ENCODE measurements around the gene VIL1. TPM values are rescaled to one million over a fixed set of nuclear protein-coding genes. Genes with fewer than 3 reads are reported as not detected.

VIL1 gene
- total RNA-seq, 1 experiment from 2014 or later = 4.2 TPM

GRCh38 chr2:218430721-218431120, 11.8 kb downstream of the VIL1 start:
- no peak for DNase-seq
- no peak overlapping the region for H2BK5ac ChIP-seq (ENCODE audit: insufficient read length, low read length)
- H3K27me3 ChIP-seq (ENCODE audit: insufficient read depth, low read length) = no peaks in the 10 kb centered on the region
- TF ChIP-seq CTCF (conservative IDR thresholded peaks at IDR 0.05) = no peak
- no peaks in the 10 kb centered on the region for H3K79me1 ChIP-seq (ENCODE audit: insufficient read depth, low read depth, low read length, poor library complexity, severe bottlenecking)
- H3K4me2 ChIP-seq (ENCODE audit: insufficient read depth, insufficient read length, low read length) = no peak overlapping the region
- no peak overlapping the region for H3K14ac ChIP-seq (ENCODE audit: insufficient read depth, low read length)
- no peak overlapping the region for H3K4me3 Mint-ChIP-seq
- H2BK120ac ChIP-seq (ENCODE audit: low read depth, low read length, poor library complexity, severe bottlenecking) = no peak overlapping the region
- no peak overlapping the region for H3K56ac ChIP-seq (ENCODE audit: insufficient read length, low read depth, low read length)
- H3K9ac ChIP-seq (ENCODE audit: extremely low read depth, insufficient read length, low read length) = no peak overlapping the region
- no peaks in the 10 kb centered on the region for H3K79me2 ChIP-seq (ENCODE audit: insufficient read depth, low read length)
- H3K9me3 Mint-ChIP-seq = no peaks in the 10 kb centered on the region
- H3K23ac ChIP-seq (ENCODE audit: insufficient read length, low read depth, low read length) = no peak overlapping the region
- H2AFZ ChIP-seq (ENCODE audit: low read length) = no peak overlapping the region
- H2AK5ac ChIP-seq (ENCODE audit: insufficient read length, low read length) = no peak overlapping the region
- H3K27ac ChIP-seq (ENCODE audit: insufficient read length, low read depth, low read length) = no peak overlapping the region
- H3K18ac ChIP-seq (ENCODE audit: insufficient read length, low read depth, low read length) = no peak overlapping the region
- no peaks in the 10 kb centered on the region for H3K23me2 ChIP-seq (ENCODE audit: insufficient read length, low read depth, low read length, poor library complexity, severe bottlenecking)
- no peak overlapping the region for H4K5ac ChIP-seq (ENCODE audit: insufficient read length, low read depth, low read length)
- no peak overlapping the region for H4K91ac ChIP-seq (ENCODE audit: insufficient read length, low read depth, low read length)
- no peak overlapping the region for H3K27ac Mint-ChIP-seq
- WGBS (ENCODE audit: extremely low coverage, insufficient read length, low lambda C conversion rate) = no CpG with 5 or more reads among the region's 11 CpGs
- no peak overlapping the region for H2BK12ac ChIP-seq (ENCODE audit: insufficient read length, low read depth, low read length)
- no peak overlapping the region for H3K4ac ChIP-seq (ENCODE audit: low read depth, low read length)
- no peak overlapping the region for H3T11ph ChIP-seq (ENCODE audit: low read length)
- peaks cover 2 to 3% of the 10 kb centered on the region in 2 experiments; a peak in 1 of 4 replicates for H3K4me1 Mint-ChIP-seq
- H3K36me3 Mint-ChIP-seq (ENCODE audit: insufficient read depth in 1 of 3, low read depth in 3 of 3) = peaks cover 0 to 4% (median 0%) of the 10 kb centered on the region in 3 experiments; a peak in 1 of 7 replicates
- H4K8ac ChIP-seq (replicated peaks; ENCODE audit: insufficient read length, low read depth, low read length) = no peak overlapping the region
- H2BK20ac ChIP-seq (ENCODE audit: low read depth, low read length, poor library complexity, severe bottlenecking) = no peak overlapping the region
- H2BK15ac ChIP-seq (ENCODE audit: low read depth, low read length) = no peak overlapping the region
- peaks cover 1% of the 10 kb centered on the region for H3K27me3 Mint-ChIP-seq (ENCODE audit: low read depth)
- H4K20me1 ChIP-seq (ENCODE audit: control insufficient read depth, insufficient read depth, insufficient read length) = no peaks in the 10 kb centered on the region
- no peaks in the 10 kb centered on the region for H3K9me3 ChIP-seq (ENCODE audit: control insufficient read depth, low read depth, low read length)
- H3K4me1 ChIP-seq (ENCODE audit: insufficient read depth, low read length) = no peaks in the 10 kb centered on the region

Measured in H9 (cell line).